H9 (cell line): ENCODE results near the gene NEBL. TPM values are rescaled to one million over a fixed set of nuclear protein-coding genes. Genes with fewer than 3 reads are reported as not detected.

Source experiments
- DNase-seq: peaks from one replicate; pipeline ENCODE4 v3.0.0-alpha.2; 2017
- H2AFZ ChIP-seq: one replicate; pipeline ENCODE4 v1.6.1; 2013; ENCODE audit warnings: mild to moderate bottlenecking, low read length, control low read depth, moderate library complexity
- H2AK5ac ChIP-seq: 2 replicates; pipeline ENCODE4 v1.6.1; 2013; ENCODE audit warnings: low read length, control low read depth, mixed read lengths; ENCODE audit not compliant: insufficient read length
- H2BK120ac ChIP-seq: one replicate; pipeline ENCODE4 v1.6.1; 2013; ENCODE audit warnings: low read depth, mild to moderate bottlenecking, low read length, control low read depth, inconsistent platforms; ENCODE audit not compliant: poor library complexity, severe bottlenecking
- H2BK12ac ChIP-seq: 2 replicates; pipeline ENCODE4 v1.6.1; 2013; ENCODE audit warnings: low read length, control low read depth, mixed read lengths, low read depth; ENCODE audit not compliant: insufficient read length
- H2BK15ac ChIP-seq: 2 replicates; pipeline ENCODE4 v1.6.1; 2013; ENCODE audit warnings: low read depth, low read length, control low read depth
- H2BK20ac ChIP-seq: one replicate; pipeline ENCODE4 v1.6.1; 2013; ENCODE audit warnings: low read depth, mild to moderate bottlenecking, low read length, control low read depth, inconsistent platforms; ENCODE audit not compliant: poor library complexity, severe bottlenecking
- H2BK5ac ChIP-seq: 2 replicates; pipeline ENCODE4 v1.6.1; 2013; ENCODE audit warnings: low read length, control low read depth, mixed read lengths; ENCODE audit not compliant: insufficient read length
- H3K14ac ChIP-seq: 2 replicates; pipeline ENCODE4 v1.6.1; 2013; ENCODE audit warnings: low read length, control low read depth; ENCODE audit not compliant: insufficient read depth
- H3K18ac ChIP-seq: 2 replicates; pipeline ENCODE4 v1.6.1; 2013; ENCODE audit warnings: low read depth, mild to moderate bottlenecking, mixed read lengths, low read length, control low read depth; ENCODE audit not compliant: insufficient read length
- H3K23ac ChIP-seq: 2 replicates; pipeline ENCODE4 v1.6.1; 2013; ENCODE audit warnings: low read length, control low read depth, mixed read lengths, low read depth; ENCODE audit not compliant: insufficient read length
- H3K23me2 ChIP-seq: 2 replicates; pipeline ENCODE4 v1.6.1; 2013; ENCODE audit warnings: low read depth, mild to moderate bottlenecking, mixed read lengths, low read length, control low read depth; ENCODE audit not compliant: insufficient read length, poor library complexity, severe bottlenecking
- H3K27ac ChIP-seq: 2 replicates; pipeline ENCODE4 v1.5.1; 2013; ENCODE audit warnings: low read length, control low read depth, mixed read lengths, low read depth; ENCODE audit not compliant: insufficient read length
- H3K27me3 ChIP-seq: 2 replicates; pipeline ENCODE4 v1.6.1; 2013; ENCODE audit warnings: low read length, control low read depth, inconsistent platforms; ENCODE audit not compliant: insufficient read depth
- H3K4ac ChIP-seq: 2 replicates; pipeline ENCODE4 v1.6.1; 2013; ENCODE audit warnings: low read depth, mild to moderate bottlenecking, control low read depth, inconsistent platforms, low read length, moderate library complexity
- H3K4me1 ChIP-seq: 2 replicates; pipeline ENCODE4 v1.6.1; 2013; ENCODE audit warnings: low read length, control low read depth, inconsistent platforms; ENCODE audit not compliant: insufficient read depth
- H3K4me2 ChIP-seq: 2 replicates; pipeline ENCODE4 v1.6.1; 2013; ENCODE audit warnings: low read length, control low read depth, mixed read lengths; ENCODE audit not compliant: insufficient read length, insufficient read depth
- H3K56ac ChIP-seq: 2 replicates; pipeline ENCODE4 v1.6.1; 2013; ENCODE audit warnings: low read depth, mild to moderate bottlenecking, mixed read lengths, low read length, control low read depth; ENCODE audit not compliant: insufficient read length
- H3K79me1 ChIP-seq: 2 replicates; pipeline ENCODE4 v1.6.1; 2013; ENCODE audit warnings: low read depth, mild to moderate bottlenecking, moderate library complexity, low read length, control low read depth, inconsistent platforms; ENCODE audit not compliant: insufficient read depth, poor library complexity, severe bottlenecking
- H3K79me2 ChIP-seq: 2 replicates; pipeline ENCODE4 v1.6.1; 2013; ENCODE audit warnings: low read length, control low read depth, inconsistent platforms; ENCODE audit not compliant: insufficient read depth
- H3K9ac ChIP-seq: 2 replicates; pipeline ENCODE4 v1.6.1; 2013; ENCODE audit warnings: low read length, control low read depth, mixed read lengths; ENCODE audit not compliant: insufficient read length; ENCODE audit errors: extremely low read depth
- H3K9me3 ChIP-seq: one replicate; pipeline ENCODE4 v1.6.1; 2013; ENCODE audit warnings: low read depth, low read length, inconsistent platforms; ENCODE audit not compliant: control insufficient read depth
- H3T11ph ChIP-seq: one replicate; pipeline ENCODE4 v1.6.1; 2013; ENCODE audit warnings: mild to moderate bottlenecking, low read length, control low read depth, inconsistent platforms
- H4K20me1 ChIP-seq: one replicate; pipeline ENCODE4 v1.6.1; 2013; ENCODE audit not compliant: control insufficient read depth, insufficient read length, insufficient read depth
- H4K5ac ChIP-seq: 2 replicates; pipeline ENCODE4 v1.6.1; 2013; ENCODE audit warnings: low read depth, mild to moderate bottlenecking, mixed read lengths, low read length, control low read depth; ENCODE audit not compliant: insufficient read length
- H4K8ac ChIP-seq: replicated peaks from 2 replicates; pipeline ENCODE4 v1.6.1; 2013; ENCODE audit warnings: low read length, control low read depth, mixed read lengths, low read depth; ENCODE audit not compliant: insufficient read length
- H4K91ac ChIP-seq: 2 replicates; pipeline ENCODE4 v1.6.1; 2013; ENCODE audit warnings: low read depth, mild to moderate bottlenecking, moderate library complexity, mixed read lengths, low read length, control low read depth; ENCODE audit not compliant: insufficient read length
- H3K27ac Mint-ChIP-seq, 3 experiments: 2 replicates in 2 of 3; 3 replicates in 1 of 3; pipeline ENCODE4 v1.8.0; 2020 to 2021; ENCODE audit warnings: mixed read lengths in 3 of 3, mild to moderate bottlenecking in 1 of 3, moderate library complexity in 1 of 3
- H3K27me3 Mint-ChIP-seq: 2 replicates; pipeline ENCODE4 v1.8.0; 2021; ENCODE audit warnings: low read depth, mild to moderate bottlenecking, moderate library complexity, mixed read lengths
- H3K36me3 Mint-ChIP-seq, 3 experiments: 2 replicates in 2 of 3; 3 replicates in 1 of 3; pipeline ENCODE4 v1.8.0; 2020 to 2021; ENCODE audit warnings: low read depth in 3 of 3, mixed read lengths in 3 of 3; ENCODE audit not compliant: insufficient read depth in 1 of 3
- H3K4me1 Mint-ChIP-seq, 2 experiments: 2 replicates each; pipeline ENCODE4 v1.8.0; 2020; ENCODE audit warnings: mixed read lengths in 2 of 2
- H3K4me3 Mint-ChIP-seq, 2 experiments: 2 replicates in 1 of 2; 3 replicates in 1 of 2; pipeline ENCODE4 v1.8.0; 2020 to 2021; ENCODE audit warnings: mild to moderate bottlenecking in 2 of 2, mixed read lengths in 2 of 2, moderate library complexity in 1 of 2
- H3K9me3 Mint-ChIP-seq, 2 experiments: 2 replicates in 1 of 2; 3 replicates in 1 of 2; pipeline ENCODE4 v1.8.0; 2020; ENCODE audit warnings: mild to moderate bottlenecking in 2 of 2, mixed read lengths in 2 of 2, moderate library complexity in 1 of 2
- CTCF ChIP-seq: fragments of 200-600 bp; sonication (generic); conservative IDR thresholded peaks from 3 replicates; pipeline ENCODE4 v1.8.0; 2021; ENCODE audit warnings: antibody characterized with exemption, mild to moderate bottlenecking
- WGBS: extraction: QIAGEN DNeasy Blood & Tissue Kit; methylation state at CpG from one replicate; pipeline ENCODE4 v1.1.7; 2013; ENCODE audit warnings: missing lambda C conversion rate, low lambda C conversion rate, mixed read lengths; ENCODE audit not compliant: insufficient read length; ENCODE audit errors: extremely low coverage; 5-methylcytosine and 5-hydroxymethylcytosine counted together
- total RNA-seq: library from RNA; stranded (reverse); gene quantifications from 2 replicates; pipeline ENCODE4 v1.2.1, GENCODE V29; 2021

The NEBL gene
- total RNA-seq, 1 experiment from 2014 or later, result 20.9 TPM

GRCh38 chr10:20742737-20743541 is 154.2 kb downstream of the NEBL start:
- Histone ChIP-seq H4K8ac (no peak overlapping the region), H3K23ac (no peak overlapping the region), H3K56ac (no peak overlapping the region), H3K4me1 (no peaks in the 10 kb centered on the region), H2BK12ac (no peak overlapping the region), H3K9me3 (no peaks in the 10 kb centered on the region), H3K27ac (no peak overlapping the region), H3K27me3 (no peaks in the 10 kb centered on the region), H2BK120ac (no peak overlapping the region), H4K91ac (no peak overlapping the region), H3K79me2 (no peaks in the 10 kb centered on the region), H3K4me2 (no peak overlapping the region), H2AK5ac (no peak overlapping the region), H3T11ph (no peak overlapping the region), H3K23me2 (no peaks in the 10 kb centered on the region), H3K14ac (no peak overlapping the region), H4K5ac (no peak overlapping the region), H3K79me1 (no peaks in the 10 kb centered on the region), H2BK20ac (no peak overlapping the region), H3K9ac (no peak overlapping the region), H2BK15ac (no peak overlapping the region), H3K18ac (no peak overlapping the region), H3K4ac (no peak overlapping the region), H2BK5ac (no peak overlapping the region), H4K20me1 (peaks cover 3% of the 10 kb centered on the region), H2AFZ (no peak overlapping the region)
- Mint-ChIP-seq H3K9me3 (no peaks in the 10 kb centered on the region), H3K4me1 (peaks cover 4 to 7% of the 10 kb centered on the region in 2 experiments), H3K27ac (no peak overlapping the region), H3K4me3 (no peak overlapping the region), H3K27me3 (no peaks in the 10 kb centered on the region), H3K36me3 (no peaks in the 10 kb centered on the region)
- WGBS, result no CpG with 5 or more reads among the region's 4 CpGs
- no peak for TF ChIP-seq CTCF
- no peak for DNase-seq
